H1 (cell line): ENCODE measurements around the gene ARMC7.
"Not testable (repeated sequence)": the region's sequence is repeated elsewhere in the genome, so short reads cannot be mapped to it uniquely, and the experiment has no call there.

Experiments used
- CHD2 ChIP-seq: IDR thresholded peaks from 2 replicates; pipeline ENCODE4 v1.6.1; 2012; ENCODE audit warnings: low read length, improper control_type of control experiment
- CTCF ChIP-seq, 3 experiments: IDR thresholded peaks; 1 replicate in 2 of 3; 2 replicates in 1 of 3; pipeline versions ENCODE4 v1.5.1 to v1.6.1; 2011; ENCODE audit warnings: low read length in 3 of 3, mild to moderate bottlenecking in 3 of 3, inconsistent platforms in 2 of 3, low read depth in 1 of 3, moderate library complexity in 1 of 3; ENCODE audit not compliant: insufficient read depth in 1 of 3; ENCODE audit errors: control extremely low read depth in 1 of 3
- E2F6 ChIP-seq: IDR thresholded peaks from 2 replicates; pipeline ENCODE4 v1.6.1; 2012; ENCODE audit warnings: inconsistent platforms
- EP300 ChIP-seq, 2 experiments: IDR thresholded peaks; 1 replicate in 1 of 2; 2 replicates in 1 of 2; pipeline ENCODE4 v1.6.1; 2011 to 2012; ENCODE audit warnings: low read depth in 2 of 2, low read length in 2 of 2, mild to moderate bottlenecking in 2 of 2, borderline replicate concordance in 1 of 2, inconsistent platforms in 1 of 2, moderate library complexity in 1 of 2
- MAX ChIP-seq: IDR thresholded peaks from 2 replicates; pipeline ENCODE4 v1.6.1; 2012; ENCODE audit warnings: inconsistent platforms
- NANOG ChIP-seq: IDR thresholded peaks from 2 replicates; pipeline ENCODE4 v1.6.1; 2011; ENCODE audit warnings: low read length, low read depth, mild to moderate bottlenecking, inconsistent platforms; ENCODE audit not compliant: insufficient read depth, poor library complexity, severe bottlenecking
- NRF1 ChIP-seq: IDR thresholded peaks from 2 replicates; pipeline ENCODE4 v1.6.1; 2011; ENCODE audit warnings: mild to moderate bottlenecking, low read depth, low read length, improper control_type of control experiment
- POLR2A ChIP-seq, 2 experiments: IDR thresholded peaks; 1 replicate in 1 of 2; 2 replicates in 1 of 2; pipeline ENCODE4 v1.6.1; 2011; ENCODE audit warnings: low read depth in 2 of 2, low read length in 2 of 2, mild to moderate bottlenecking in 2 of 2; ENCODE audit errors: control extremely low read depth in 1 of 2
- POLR2AphosphoS5 ChIP-seq: IDR thresholded peaks from 2 replicates; pipeline ENCODE4 v1.6.1; 2011; ENCODE audit warnings: low read depth, low read length
- SIN3A ChIP-seq, 2 experiments: IDR thresholded peaks in 1 of 2; conservative IDR thresholded peaks in 1 of 2; 2 replicates each; pipeline ENCODE4 v1.6.1; 2011 to 2012; ENCODE audit warnings: low read length in 2 of 2, improper control_type of control experiment in 1 of 2, low read depth in 1 of 2, mild to moderate bottlenecking in 1 of 2
- SP4 ChIP-seq: IDR thresholded peaks from 2 replicates; pipeline ENCODE4 v1.6.1; 2012; ENCODE audit warnings: low read length, inconsistent platforms
- TEAD4 ChIP-seq: IDR thresholded peaks from 2 replicates; pipeline ENCODE4 v1.6.1; 2012; ENCODE audit warnings: low read depth, low read length, inconsistent platforms, mixed read lengths
- YY1 ChIP-seq: IDR thresholded peaks from 2 replicates; pipeline ENCODE4 v1.6.1; 2011; ENCODE audit warnings: low read depth, mild to moderate bottlenecking, low read length

- not testable (repeated sequence) for TF ChIP-seq POLR2A (IDR thresholded peaks at IDR 0.05; ENCODE audit: control extremely low read depth in 1 of 2, low read depth in 2 of 2, low read length in 2 of 2); CHD2; YY1; E2F6; TEAD4; MAX; CTCF (IDR thresholded peaks at IDR 0.05; ENCODE audit: control extremely low read depth in 1 of 3, insufficient read depth in 1 of 3, low read depth in 1 of 3, low read length in 3 of 3); SIN3A (conservative IDR thresholded peaks at IDR 0.05 in 1 of 2, IDR thresholded peaks at IDR 0.05 in 1 of 2; ENCODE audit: low read depth in 1 of 2, low read length in 2 of 2); NRF1; POLR2AphosphoS5; EP300 (IDR thresholded peaks at IDR 0.05; ENCODE audit: borderline replicate concordance in 1 of 2, low read depth in 2 of 2, low read length in 2 of 2); SP4; NANOG
Measured at GRCh38 chr17:75137762-75138161, 28.0 kb downstream of the ARMC7 start.
